Bronchial epithelial cell (primary cell): ENCODE measurements around the gene AQP1. TPM values are rescaled to one million over a fixed set of nuclear protein-coding genes. Genes with fewer than 3 reads are reported as not detected.

Source experiments
- DNase-seq: peaks from one replicate; pipeline ENCODE4 v3.0.0-alpha.2; 2010; ENCODE audit warnings: low read depth
- FAIRE-seq: peaks from 2 replicates; lab custom pipeline; 2011; peaks lifted over from hg19 to GRCh38; lab: Jason Lieb, UNC
- H3K27me3 ChIP-seq: 2 replicates; pipeline ENCODE4 v1.5.1; 2011; ENCODE audit warnings: low read length; ENCODE audit not compliant: control insufficient read depth, insufficient read depth
- H3K36me3 ChIP-seq: 2 replicates; pipeline ENCODE4 v1.5.1; 2011; ENCODE audit warnings: low read length; ENCODE audit not compliant: control insufficient read depth, insufficient read depth
- H3K4me3 ChIP-seq: 2 replicates; pipeline ENCODE4 v1.5.1; 2011; ENCODE audit warnings: mild to moderate bottlenecking, low read depth, low read length, control low read depth
- CTCF ChIP-seq: IDR thresholded peaks from 2 replicates; pipeline ENCODE4 v1.5.1; 2011; ENCODE audit warnings: mild to moderate bottlenecking, moderate library complexity, low read length, control low read depth, inconsistent platforms; ENCODE audit not compliant: insufficient read depth, severe bottlenecking
- total RNA-seq: library from RNA; depleted of rRNA; stranded (reverse); fragments of >200 nt; gene quantifications from 2 replicates; pipeline ENCODE4 v1.2.1, GENCODE V29; 2014

Gene AQP1
- total RNA-seq, 1 donor from 2014 or later: under 0.01 TPM

- H3K27me3 ChIP-seq: peaks cover 2% of the 10 kb centered on the region
- FAIRE-seq (no peak), DNase-seq (no peak)
- H3K4me3 ChIP-seq: no peak overlapping the region
- no peaks in the 10 kb centered on the region for H3K36me3 ChIP-seq
- TF ChIP-seq CTCF: no peak
Observed at GRCh38 chr7:30866939-30867338, 44.7 kb upstream of the AQP1 start.

GRCh38 chr7:30867483-30867882 is 44.2 kb upstream of the AQP1 start:
- FAIRE-seq: no peak
- no peak for DNase-seq
- no peak for TF ChIP-seq CTCF
- H3K36me3 ChIP-seq: no peaks in the 10 kb centered on the region
- H3K4me3 ChIP-seq: no peak overlapping the region
- peaks cover 2% of the 10 kb centered on the region for H3K27me3 ChIP-seq

GRCh38 chr7:30869794-30870611 is 41.6 kb upstream of the AQP1 start:
- DNase-seq (no peak), FAIRE-seq (no peak)
- Histone ChIP-seq H3K36me3 (no peaks in the 10 kb centered on the region), H3K27me3 (peaks cover 2% of the 10 kb centered on the region), H3K4me3 (no peak overlapping the region)
- no peak for TF ChIP-seq CTCF

GRCh38 chr7:30870821-30871518 is 40.7 kb upstream of the AQP1 start:
- Histone ChIP-seq H3K27me3 (peaks cover 2% of the 10 kb centered on the region), H3K4me3 (no peak overlapping the region), H3K36me3 (no peaks in the 10 kb centered on the region)
- TF ChIP-seq CTCF: no peak
- no peak for DNase-seq
- FAIRE-seq: no peak

GRCh38 chr7:30871655-30872054 is 40.0 kb upstream of the AQP1 start:
- FAIRE-seq (no peak), DNase-seq (no peak)
- Histone ChIP-seq H3K27me3 (peaks cover 2% of the 10 kb centered on the region), H3K4me3 (no peak overlapping the region), H3K36me3 (no peaks in the 10 kb centered on the region)
- no peak for TF ChIP-seq CTCF
